ENCODE results near the gene KRTAP4-8.
"Not testable (repeated sequence)": the region's sequence is repeated elsewhere in the genome, so short reads cannot be mapped to it uniquely, and the experiment has no call there.

- TF ChIP-seq CTCF (conservative IDR thresholded peaks at IDR 0.05); EZH2 (IDR thresholded peaks at IDR 0.05; ENCODE audit: low read depth): not testable (repeated sequence)
Observed at GRCh38 chr17:41105347-41105746, 7.4 kb upstream of the KRTAP4-8 start, which contains the start of gene KRTAP4-9.
